Type B pancreatic cell (in vitro differentiated cells): Measurements from ENCODE around the gene NME9. TPM values are rescaled to one million over a fixed set of nuclear protein-coding genes. Genes with fewer than 3 reads are reported as not detected.
A peak's percentile ranks its signal among the peaks of the same experiment; 100 is the strongest.

Source experiments
- DNase-seq: peaks from one replicate; pipeline ENCODE4 v3.0.0; 2021; ENCODE audit warnings: mixed read lengths; ENCODE audit not compliant: unreplicated experiment; ENCODE audit errors: extremely low spot score
- H3K27ac Mint-ChIP-seq: 2 replicates; pipeline ENCODE4 v1.8.0; 2021; ENCODE audit warnings: mild to moderate bottlenecking, mixed read lengths
- H3K27me3 Mint-ChIP-seq: 2 replicates; pipeline ENCODE4 v1.8.0; 2021; ENCODE audit warnings: mixed read lengths
- H3K36me3 Mint-ChIP-seq: 2 replicates; pipeline ENCODE4 v1.8.0; 2021; ENCODE audit warnings: mixed read lengths
- H3K4me1 Mint-ChIP-seq: one replicate; pipeline ENCODE4 v1.8.0; 2021; ENCODE audit warnings: mixed read lengths; ENCODE audit not compliant: unreplicated experiment
- H3K4me3 Mint-ChIP-seq: 2 replicates; pipeline ENCODE4 v1.8.0; 2021; ENCODE audit warnings: mild to moderate bottlenecking, mixed read lengths
- H3K9me3 Mint-ChIP-seq: 2 replicates; pipeline ENCODE4 v1.8.0; 2021; ENCODE audit warnings: mixed read lengths
- CTCF ChIP-seq: fragments of 200-600 bp; sonication (generic); conservative IDR thresholded peaks from 2 replicates; pipeline ENCODE4 v1.5.0; 2021; ENCODE audit warnings: antibody characterized with exemption, mild to moderate bottlenecking
- total RNA-seq: library from RNA; stranded (reverse); gene quantifications from 2 replicates; pipeline ENCODE4 v1.2.1, GENCODE V29; 2021; ENCODE audit warnings: low replicate concordance

NME9 gene
- total RNA-seq, 1 donor from 2014 or later: 3.7 TPM

GRCh38 chr3:138328341-138328740, 1.3 kb downstream of the NME9 start:
- Mint-ChIP-seq H3K9me3 (no peaks in the 10 kb centered on the region), H3K27me3 (peaks cover 5% of the 10 kb centered on the region), H3K27ac (no peak overlapping the region), H3K4me3 (peak overlapping the region; percentile 81), H3K4me1 (peaks cover 14% of the 10 kb centered on the region), H3K36me3 (no peaks in the 10 kb centered on the region)
- no peak for TF ChIP-seq CTCF
- DNase-seq: no peak

- no peak for DNase-seq
- no peak for TF ChIP-seq CTCF
- H3K36me3 Mint-ChIP-seq: no peaks in the 10 kb centered on the region
- peaks cover 14% of the 10 kb centered on the region for H3K4me1 Mint-ChIP-seq
- H3K27me3 Mint-ChIP-seq: peaks cover 7% of the 10 kb centered on the region
- no peak overlapping the region for H3K27ac Mint-ChIP-seq
- H3K9me3 Mint-ChIP-seq: no peaks in the 10 kb centered on the region
- peak overlapping the region; percentile 22 for H3K4me3 Mint-ChIP-seq
These were observed 1.8 kb downstream of the NME9 start for GRCh38 chr3:138327831-138328230.

GRCh38 chr3:138326866-138327595, 2.6 kb downstream of the NME9 start:
- H3K4me3 Mint-ChIP-seq: no peak overlapping the region
- no peak for TF ChIP-seq CTCF
- H3K27me3 Mint-ChIP-seq: peaks cover 7% of the 10 kb centered on the region
- H3K36me3 Mint-ChIP-seq: no peaks in the 10 kb centered on the region
- H3K27ac Mint-ChIP-seq: peak overlapping the region; percentile 46
- peaks cover 9% of the 10 kb centered on the region for H3K4me1 Mint-ChIP-seq
- no peaks in the 10 kb centered on the region for H3K9me3 Mint-ChIP-seq
- DNase-seq: no peak

- Mint-ChIP-seq H3K36me3 (no peaks in the 10 kb centered on the region), H3K4me1 (peaks cover 9% of the 10 kb centered on the region), H3K27me3 (peaks cover 7% of the 10 kb centered on the region), H3K9me3 (no peaks in the 10 kb centered on the region), H3K27ac (no peak overlapping the region), H3K4me3 (no peak overlapping the region)
- DNase-seq: no peak
- TF ChIP-seq CTCF: no peak
These were observed 3.7 kb downstream of the NME9 start for GRCh38 chr3:138325990-138326389.

GRCh38 chr3:138323971-138324370, 5.7 kb downstream of the NME9 start:
- no peak overlapping the region for H3K4me3 Mint-ChIP-seq
- DNase-seq: no peak
- no peak for TF ChIP-seq CTCF
- H3K27ac Mint-ChIP-seq: no peak overlapping the region
- H3K9me3 Mint-ChIP-seq: no peaks in the 10 kb centered on the region
- peaks cover 5% of the 10 kb centered on the region for H3K4me1 Mint-ChIP-seq
- peaks cover 9% of the 10 kb centered on the region for H3K27me3 Mint-ChIP-seq
- no peaks in the 10 kb centered on the region for H3K36me3 Mint-ChIP-seq

- Mint-ChIP-seq H3K27me3 (peaks cover 13% of the 10 kb centered on the region), H3K4me3 (no peak overlapping the region), H3K27ac (no peak overlapping the region), H3K4me1 (no peaks in the 10 kb centered on the region), H3K36me3 (no peaks in the 10 kb centered on the region), H3K9me3 (no peaks in the 10 kb centered on the region)
- no peak for TF ChIP-seq CTCF
- no peak for DNase-seq
These were observed 12.0 kb downstream of the NME9 start for GRCh38 chr3:138317687-138318086.
